ENCODE results near the gene CYP2D6.

- TF ChIP-seq CTCF (IDR thresholded peaks at IDR 0.05; ENCODE audit: poor library complexity) (no peak), EZH2 (IDR thresholded peaks at IDR 0.05; ENCODE audit: borderline replicate concordance) (no peak)
Observed at GRCh38 chr22:42168476-42168875, 37.9 kb upstream of the CYP2D6 start.

Measured in hepatocyte (in vitro differentiated cells).